DOHH2 (cell line): ENCODE data around the gene ATP5PB.
A peak's percentile ranks its signal among the peaks of the same experiment; 100 is the strongest.

Experiments
- H3F3A ChIP-seq: fragments of 200-600 bp; sonication (generic), shearing (Covaris generic); 2 replicates; pipeline ENCODE4 v1.6.0; 2016; ENCODE audit warnings: antibody characterized with exemption, mild to moderate bottlenecking; ENCODE audit not compliant: control insufficient read depth, insufficient read depth
- H3K27ac ChIP-seq: fragments of 200-600 bp; sonication (generic); 2 replicates; pipeline ENCODE4 v1.5.1; 2014; ENCODE audit warnings: low read depth, mild to moderate bottlenecking, low read length, moderate library complexity
- H3K27me3 ChIP-seq: fragments of 200-600 bp; sonication (generic); 2 replicates; pipeline ENCODE4 v1.6.1; 2014; ENCODE audit warnings: mild to moderate bottlenecking, low read length, mixed read lengths; ENCODE audit not compliant: control insufficient read depth
- H3K36me3 ChIP-seq: fragments of 200-600 bp; sonication (generic); 2 replicates; pipeline ENCODE4 v1.6.1; 2014; ENCODE audit warnings: mild to moderate bottlenecking, low read length, moderate library complexity, mixed read lengths; ENCODE audit not compliant: control insufficient read depth
- H3K4me1 ChIP-seq: fragments of 200-600 bp; sonication (generic); 2 replicates; pipeline ENCODE4 v1.6.1; 2014; ENCODE audit warnings: mild to moderate bottlenecking, low read length, mixed read lengths; ENCODE audit not compliant: control insufficient read depth
- H3K4me2 ChIP-seq: fragments of 200-600 bp; sonication (generic); 2 replicates; pipeline ENCODE4 v1.6.0; 2014; ENCODE audit warnings: mild to moderate bottlenecking, low read length, moderate library complexity
- H3K4me3 ChIP-seq: fragments of 200-600 bp; sonication (generic); 2 replicates; pipeline ENCODE4 v1.5.1; 2014; ENCODE audit warnings: mild to moderate bottlenecking, low read length, mixed read lengths
- H3K79me2 ChIP-seq: fragments of 200-600 bp; sonication (generic); 2 replicates; pipeline ENCODE4 v1.6.1; 2014; ENCODE audit warnings: mild to moderate bottlenecking, low read length, mixed read lengths; ENCODE audit not compliant: control insufficient read depth
- H3K9me2 ChIP-seq: fragments of 200-600 bp; sonication (generic); replicated peaks from 2 replicates; pipeline ENCODE4 v1.6.1; 2014; ENCODE audit warnings: mild to moderate bottlenecking, low read length, mixed read lengths; ENCODE audit not compliant: control insufficient read depth
- H3K9me3 ChIP-seq: fragments of 200-600 bp; sonication (generic); 2 replicates; pipeline ENCODE4 v1.6.1; 2014; ENCODE audit warnings: antibody characterized with exemption, low read length, mixed read lengths; ENCODE audit not compliant: control insufficient read depth, insufficient read depth
- H4K20me1 ChIP-seq: fragments of 200-600 bp; sonication (generic); 2 replicates; pipeline ENCODE4 v1.6.0; 2014; ENCODE audit warnings: low read depth, mild to moderate bottlenecking, antibody characterized with exemption, low read length, moderate library complexity; ENCODE audit not compliant: control insufficient read depth, insufficient read depth
- CTCF ChIP-seq: fragments of 200-600 bp; sonication (generic); IDR thresholded peaks from one replicate; pipeline ENCODE4 v1.5.1; 2014; ENCODE audit warnings: antibody characterized with exemption, mild to moderate bottlenecking, low read depth, low read length; ENCODE audit not compliant: poor library complexity, severe bottlenecking
- EZH2phosphoT487 ChIP-seq: fragments of 200-600 bp; sonication (generic); IDR thresholded peaks from 2 replicates; pipeline ENCODE4 v1.6.1; 2017; ENCODE audit warnings: borderline replicate concordance, mild to moderate bottlenecking, antibody characterized with exemption, low read length, moderate library complexity, mixed read lengths

ATP5PB gene

GRCh38 chr1:111404588-111404987 is 44.7 kb upstream of the ATP5PB start:
- Histone ChIP-seq H3K9me3 (no peaks in the 10 kb centered on the region), H3K27me3 (no peaks in the 10 kb centered on the region), H3K4me2 (peak overlapping the region; percentile 90), H3K4me3 (peak overlapping the region; percentile 66), H3K4me1 (peaks cover 47% of the 10 kb centered on the region), H3F3A (peaks cover 11% of the 10 kb centered on the region), H3K27ac (peak overlapping the region; percentile 83), H3K36me3 (no peaks in the 10 kb centered on the region), H4K20me1 (no peaks in the 10 kb centered on the region), H3K9me2 (no peaks in the 10 kb centered on the region), H3K79me2 (no peaks in the 10 kb centered on the region)
- no peak for TF ChIP-seq EZH2phosphoT487
- no peak for TF ChIP-seq CTCF

GRCh38 chr1:111406321-111406768 is 42.9 kb upstream of the ATP5PB start:
- no peaks in the 10 kb centered on the region for H4K20me1 ChIP-seq
- H3K9me2 ChIP-seq: no peaks in the 10 kb centered on the region
- H3K4me2 ChIP-seq: peak overlapping the region; percentile 90
- peak overlapping the region; percentile 83 for H3K27ac ChIP-seq
- H3K4me3 ChIP-seq: peak overlapping the region; percentile 66
- H3K27me3 ChIP-seq: no peaks in the 10 kb centered on the region
- peaks cover 11% of the 10 kb centered on the region for H3F3A ChIP-seq
- no peaks in the 10 kb centered on the region for H3K36me3 ChIP-seq
- H3K4me1 ChIP-seq: peaks cover 42% of the 10 kb centered on the region
- no peak for TF ChIP-seq EZH2phosphoT487
- TF ChIP-seq CTCF: no peak
- no peaks in the 10 kb centered on the region for H3K9me3 ChIP-seq
- H3K79me2 ChIP-seq: no peaks in the 10 kb centered on the region

- Histone ChIP-seq H3K79me2 (no peaks in the 10 kb centered on the region), H3K36me3 (no peaks in the 10 kb centered on the region), H3K9me3 (no peaks in the 10 kb centered on the region), H3K4me3 (peak overlapping the region; percentile 66), H3K9me2 (no peaks in the 10 kb centered on the region), H3K4me2 (peak overlapping the region; percentile 90), H3K27me3 (no peaks in the 10 kb centered on the region), H3K27ac (peak overlapping the region; percentile 83), H3K4me1 (peaks cover 42% of the 10 kb centered on the region), H4K20me1 (no peaks in the 10 kb centered on the region), H3F3A (peaks cover 11% of the 10 kb centered on the region)
- TF ChIP-seq EZH2phosphoT487: no peak
- TF ChIP-seq CTCF: no peak
Observed at GRCh38 chr1:111407301-111407700, 42.0 kb upstream of the ATP5PB start.

GRCh38 chr1:111412839-111413238 is 36.4 kb upstream of the ATP5PB start:
- TF ChIP-seq CTCF (no peak), EZH2phosphoT487 (no peak)
- Histone ChIP-seq H3K4me2 (no peak overlapping the region), H3K4me3 (no peak overlapping the region)

More at GRCh38 chr1:111412839-111413238, 36.4 kb upstream of the ATP5PB start:
- Histone ChIP-seq H3K36me3 (no peaks in the 10 kb centered on the region), H3K9me2 (no peaks in the 10 kb centered on the region), H3K9me3 (no peaks in the 10 kb centered on the region), H3K27ac (no peak overlapping the region), H3K4me1 (peaks cover 6% of the 10 kb centered on the region), H3F3A (no peaks in the 10 kb centered on the region), H4K20me1 (no peaks in the 10 kb centered on the region), H3K27me3 (no peaks in the 10 kb centered on the region), H3K79me2 (no peaks in the 10 kb centered on the region)
